Right lobe of liver (tissue), 6 donors: Measurements from ENCODE around the gene POTED. TPM values are rescaled to one million over a fixed set of nuclear protein-coding genes. Genes with fewer than 3 reads are reported as not detected.
"Not testable (repeated sequence)": the region's sequence is repeated elsewhere in the genome, so short reads cannot be mapped to it uniquely, and the experiment has no call there.

Source experiments
- ATAC-seq, 4 donors: fragments of 200-7000 bp; cut with Tn5 transposase; one replicate each; pipeline ENCODE4 v1.9.1; 2020; ENCODE audit warnings: mild to moderate bottlenecking in 4 of 4, moderate library complexity in 4 of 4
- DNase-seq, 3 donors: peaks; one replicate each; pipeline ENCODE4 v3.0.0-alpha.2; 2020
- H3K27ac ChIP-seq, 3 donors: fragments of 200-600 bp; one replicate each; pipeline ENCODE4 v1.8.0; 2022
- H3K27me3 ChIP-seq, 2 donors: fragments of 200-600 bp; one replicate each; pipeline ENCODE4 v1.8.0; 2022
- H3K36me3 ChIP-seq, 4 donors: fragments of 200-600 bp; sonication (generic) in 1 of 4; one replicate each; pipeline versions ENCODE4 v1.5.1 to v1.8.0; 2017 to 2022; ENCODE audit warnings: control low read depth in 1 of 4
- H3K4me1 ChIP-seq, 4 donors: fragments of 200-600 bp; sonication (generic) in 1 of 4; one replicate each; pipeline versions ENCODE4 v1.5.1 to v1.8.0; 2017 to 2022; ENCODE audit warnings: control low read depth in 1 of 4
- H3K4me3 ChIP-seq, 3 donors: fragments of 200-600 bp; one replicate each; pipeline ENCODE4 v1.8.0; 2022
- H3K9me3 ChIP-seq, 4 donors: fragments of 200-600 bp; sonication (generic) in 1 of 4; one replicate each; pipeline versions ENCODE4 v1.5.1 to v1.8.0; 2017 to 2022; ENCODE audit warnings: control low read depth in 1 of 4
- WGBS: methylation state at CpG from one replicate; pipeline ENCODE4 v1.1.6; 2018; ENCODE audit warnings: low coverage, low lambda C conversion rate; ENCODE audit not compliant: insufficient coverage; ENCODE audit errors: missing lambda C conversion rate; 5-methylcytosine and 5-hydroxymethylcytosine counted together
- intact Hi-C, 2 donors: fragments of 100-400 bp; cut with DNase I; formaldehyde crosslinking; loops; one replicate each; pipeline versions ENCODE4 v1.11.2 to v1.14.1; 2022
- long read RNA-seq: library from polyadenylated mRNA; unstranded; transcript quantifications from one replicate; pipeline ENCODE4 v2.0.0, GENCODE V29; 2019
- microRNA-seq, 2 donors: library from miRNA; unstranded; fragments of <30 nt; microRNA quantifications; one replicate each; pipeline ENCODE4, GENCODE V29; 2019 to 2020
- small RNA-seq, 2 experiments: library from RNA; depleted of rRNA; stranded (forward); fragments of <200 nt; gene quantifications; one replicate each; pipeline ENCODE3, GENCODE V24; 2016
- total RNA-seq, 6 experiments: library from RNA; depleted of rRNA in 2 of 6; stranded (reverse); fragments of >200 nt in 2 of 6; fragmentation: NEBNext Ultra II Directional in 3 of 6; extraction: Animal tissue kit (Norgen Biotek cat#: 25700) in 3 of 6; gene quantifications; one replicate each; pipeline versions ENCODE4 v1.1.0 to v1.2.4, GENCODE V29; 2016 to 2023
- donor health status: DM: no; HTN: yes; CAD: no.
- donor health status: DM: no; HTN: no; CAD: no.
- donor health status: DM: no; HTN: no; CAD: no.
- donor health status: DM: no; HTN: yes; CAD: no.
- donor health status: DM: no; HTN: yes; CAD: no.

Gene POTED
- not detected for total RNA-seq
- long read RNA-seq = 0 reads

GRCh38 chr21:13609477-13609876 is at the start of gene POTED:
POTED (plus strand) TSS chr21:13609777; CDS start chr21:13610229, 452 bp downstream.
- DNase-seq, ATAC-seq, H3K27me3 ChIP-seq, H3K9me3 ChIP-seq, H3K36me3 ChIP-seq, H3K27ac ChIP-seq, H3K4me1 ChIP-seq, H3K4me3 ChIP-seq, intact Hi-C loops: not testable (repeated sequence)
- no CpG with 5 or more reads among the region's 42 CpGs for WGBS

- no CpG with 5 or more reads among the region's 5 CpGs for WGBS
- H3K27ac ChIP-seq, H3K27me3 ChIP-seq, H3K9me3 ChIP-seq, ATAC-seq, H3K4me3 ChIP-seq, H3K4me1 ChIP-seq, intact Hi-C loops, H3K36me3 ChIP-seq: not testable (repeated sequence)
- DNase-seq = peak in 2 of 3 donors; percentile 32 to 72
These were observed 40.5 kb downstream of the POTED start for GRCh38 chr21:13650101-13650500.

GRCh38 chr21:13651746-13652145 is 42.2 kb downstream of the POTED start:
- ATAC-seq, H3K27me3 ChIP-seq, DNase-seq, H3K27ac ChIP-seq, H3K4me3 ChIP-seq, H3K4me1 ChIP-seq, H3K36me3 ChIP-seq, H3K9me3 ChIP-seq, intact Hi-C loops: not testable (repeated sequence)
- WGBS = no CpG with 5 or more reads among the region's 6 CpGs

Small RNAs within 50 kb of the gene (microRNA-seq; reads per million reads assigned to microRNA genes)
- 0 reads per million in 2 donors for gene MIR3118-1

Small RNAs within 50 kb of the gene (small RNA-seq; reads per million reads assigned to genes)
- gene AL050303.3 = 0 reads per million in 2 experiments
- gene MIR3118-1 = 0 reads per million in 2 experiments
- 0 reads per million in 2 experiments for gene RNU6-286P
